Muscle of leg (tissue), 11 donors: ENCODE results near the gene ATRN. TPM values are rescaled to one million over a fixed set of nuclear protein-coding genes. Genes with fewer than 3 reads are reported as not detected.
"Not testable (repeated sequence)": the region's sequence is repeated elsewhere in the genome, so short reads cannot be mapped to it uniquely, and the experiment has no call there.

Experiments
- DNase-seq: peaks from one replicate; pipeline ENCODE4 v3.0.0; 2013
- H3K27ac ChIP-seq: one replicate; pipeline ENCODE4 v1.5.1; 2013; ENCODE audit warnings: mild to moderate bottlenecking, low read length, control low read depth
- H3K27me3 ChIP-seq: one replicate; pipeline ENCODE4 v1.6.1; 2013; ENCODE audit warnings: low read length; ENCODE audit not compliant: control insufficient read depth, insufficient read depth
- H3K36me3 ChIP-seq: one replicate; pipeline ENCODE4 v1.6.1; 2013; ENCODE audit warnings: low read length; ENCODE audit not compliant: control insufficient read depth, insufficient read depth
- H3K4me1 ChIP-seq: one replicate; pipeline ENCODE4 v1.6.1; 2013; ENCODE audit warnings: low read length; ENCODE audit not compliant: control insufficient read depth, insufficient read depth
- H3K4me3 ChIP-seq: one replicate; pipeline ENCODE4 v1.5.1; 2013; ENCODE audit warnings: low read length, control low read depth
- H3K9me3 ChIP-seq: replicated peaks from 2 replicates; pipeline ENCODE4 v1.6.1; 2013; ENCODE audit warnings: low read depth, low read length; ENCODE audit not compliant: control insufficient read depth
- WGBS: methylation state at CpG from one replicate; pipeline ENCODE4 v1.1.5; 2013; ENCODE audit warnings: missing lambda C conversion rate; ENCODE audit not compliant: insufficient coverage; 5-methylcytosine and 5-hydroxymethylcytosine counted together
- polyA plus RNA-seq, 8 donors: library from polyadenylated mRNA; unstranded; fragments of 120-200 nt; gene quantifications; one replicate each; pipeline versions ENCODE4 v1.2.1 to v1.2.3, GENCODE V29; 2013; ENCODE audit warnings: inconsistent platforms in 1 of 8, low replicate concordance in 1 of 8; ENCODE audit not compliant: insufficient read length in 8 of 8, insufficient read depth in 1 of 8
- total RNA-seq: library from RNA; stranded (reverse); fragments of 120-200 nt; gene quantifications from one replicate; pipeline ENCODE4 v1.2.4, GENCODE V29; 2013

The ATRN gene
- total and polyA plus RNA-seq, 9 donors: 19.6 to 32.1 (median 24.4) TPM

DNA sequence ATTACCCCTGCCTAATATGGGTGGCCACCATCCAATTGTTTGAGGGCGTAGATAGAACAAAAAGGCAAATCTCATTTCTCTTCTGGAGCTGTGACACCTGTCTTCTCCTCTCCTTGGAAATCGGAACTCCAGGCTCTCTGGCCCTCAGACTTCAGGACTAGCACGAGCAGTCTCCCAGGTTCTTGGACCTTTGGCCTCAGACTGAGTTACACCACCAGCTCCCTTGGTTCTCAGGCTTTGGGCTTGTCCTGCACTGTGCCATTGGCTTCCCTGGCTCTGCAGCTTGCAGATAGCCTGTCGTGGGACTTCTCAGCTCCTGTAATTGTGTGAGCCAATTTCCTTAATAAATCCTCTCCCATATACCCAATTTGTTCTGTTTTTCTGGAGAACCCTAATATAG lies 34.3 kb downstream of the ATRN start:
- H3K27ac ChIP-seq: no peak overlapping the region
- H3K4me3 ChIP-seq: no peak overlapping the region
- DNase-seq: no peak
- 98% methylated on average over 4 of the region's 4 CpGs for WGBS
- no peaks in the 10 kb centered on the region for H3K4me1 ChIP-seq
- H3K36me3 ChIP-seq: no peaks in the 10 kb centered on the region
- no peaks in the 10 kb centered on the region for H3K27me3 ChIP-seq
- H3K9me3 ChIP-seq: no peaks in the 10 kb centered on the region

DNA sequence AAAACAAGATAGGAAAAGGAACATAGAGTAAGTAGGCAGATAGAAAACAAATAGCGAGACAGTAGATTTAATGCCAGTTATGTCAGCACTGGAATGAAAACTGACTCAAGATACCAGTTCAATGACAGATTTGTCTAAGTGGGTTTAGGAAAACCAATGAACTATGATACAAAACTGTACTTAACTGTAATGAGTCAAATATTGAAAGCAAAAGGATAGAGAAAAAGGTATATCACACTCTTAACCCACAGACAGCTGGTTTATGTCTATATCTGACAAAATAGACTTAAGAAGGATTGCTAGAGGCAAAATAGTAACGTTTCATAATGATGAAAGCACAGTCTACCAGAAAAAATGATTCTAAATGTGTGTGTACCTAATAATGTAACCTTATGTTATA lies 38.2 kb downstream of the ATRN start:
- no CpG with 5 or more reads among the region's 2 CpGs for WGBS
- no peak overlapping the region for H3K27ac ChIP-seq
- no peaks in the 10 kb centered on the region for H3K9me3 ChIP-seq
- H3K27me3 ChIP-seq: no peaks in the 10 kb centered on the region
- no peaks in the 10 kb centered on the region for H3K4me1 ChIP-seq
- no peak for DNase-seq
- H3K4me3 ChIP-seq: no peak overlapping the region
- no peaks in the 10 kb centered on the region for H3K36me3 ChIP-seq

DNA sequence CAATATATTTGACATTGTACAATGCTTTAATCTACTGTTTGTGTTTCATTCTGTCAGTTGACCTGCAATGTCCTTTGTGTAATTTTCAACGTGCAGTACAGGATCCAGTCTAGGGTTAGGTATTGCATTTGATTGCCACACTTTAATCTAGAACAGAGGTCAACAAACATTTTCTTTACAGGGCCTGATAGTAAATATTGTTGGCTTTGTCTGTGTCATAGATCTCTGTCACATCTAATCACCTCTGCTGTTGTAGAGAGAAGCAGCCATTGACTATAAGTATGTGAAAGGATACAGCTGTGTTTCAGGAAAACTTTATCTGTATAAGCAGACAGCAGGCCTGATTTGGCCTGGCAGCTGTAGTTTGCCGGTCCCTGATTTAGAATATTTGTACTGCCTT lies 39.3 kb downstream of the ATRN start:
- Histone ChIP-seq H3K27me3 (no peaks in the 10 kb centered on the region), H3K4me3 (no peak overlapping the region), H3K4me1 (no peaks in the 10 kb centered on the region), H3K27ac (no peak overlapping the region), H3K36me3 (no peaks in the 10 kb centered on the region), H3K9me3 (no peaks in the 10 kb centered on the region)
- WGBS: no CpG with 5 or more reads among the region's 2 CpGs
- DNase-seq: no peak

DNA sequence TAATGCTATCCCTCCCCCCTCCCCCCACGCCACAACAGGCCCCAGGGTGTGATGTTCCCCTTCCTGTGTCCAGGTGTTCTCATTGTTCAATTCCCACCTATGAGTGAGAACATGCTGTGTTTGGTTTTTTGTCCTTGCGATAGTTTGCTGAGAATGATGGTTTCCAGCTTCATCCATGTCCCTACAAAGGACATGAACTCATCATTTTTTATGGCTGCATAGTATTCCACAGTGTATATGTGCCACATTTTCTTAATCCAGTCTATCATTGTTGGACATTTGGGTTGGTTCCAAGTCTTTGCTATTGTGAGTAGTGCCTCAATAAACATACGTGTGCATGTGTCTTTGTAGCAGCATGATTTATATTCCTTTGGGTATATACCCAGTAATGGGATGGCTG lies 41.4 kb downstream of the ATRN start:
- H3K4me3 ChIP-seq, H3K27me3 ChIP-seq, H3K36me3 ChIP-seq, H3K4me1 ChIP-seq, H3K9me3 ChIP-seq, H3K27ac ChIP-seq, DNase-seq: not testable (repeated sequence)
- WGBS: no CpG with 5 or more reads among the region's 3 CpGs

DNA sequence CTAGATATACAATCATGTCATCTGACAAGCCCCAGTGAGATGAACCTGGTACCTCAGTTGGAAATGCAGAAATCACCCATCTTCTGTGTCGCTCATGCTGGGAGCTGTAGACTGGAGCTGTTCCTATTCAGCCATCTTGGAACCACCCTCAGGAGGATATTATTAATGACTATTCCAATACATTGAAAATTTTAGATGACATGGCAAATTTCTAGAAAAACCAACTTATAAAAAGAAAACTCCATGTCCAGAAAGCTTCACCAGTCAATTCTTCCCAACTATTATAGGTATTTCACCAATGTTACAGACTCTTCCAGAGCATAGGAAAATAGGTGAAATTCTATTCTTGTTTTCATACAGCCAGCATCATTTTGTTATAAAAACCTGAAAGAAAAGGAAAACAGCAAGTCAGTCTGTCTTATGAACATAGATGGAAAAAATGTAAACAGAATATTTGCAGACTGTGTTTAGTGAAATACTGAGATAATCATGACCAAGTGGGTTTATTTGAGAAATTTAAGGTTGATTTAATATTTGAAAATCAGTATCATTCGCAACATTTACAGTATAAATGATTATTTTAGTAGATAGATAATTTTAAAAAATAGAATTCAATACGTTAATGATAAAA lies 43.3 kb downstream of the ATRN start:
- H3K36me3 ChIP-seq: no peaks in the 10 kb centered on the region
- WGBS: no CpG with 5 or more reads among the region's 3 CpGs
- no peak overlapping the region for H3K4me3 ChIP-seq
- H3K27ac ChIP-seq: no peak overlapping the region
- no peaks in the 10 kb centered on the region for H3K9me3 ChIP-seq
- H3K27me3 ChIP-seq: no peaks in the 10 kb centered on the region
- no peaks in the 10 kb centered on the region for H3K4me1 ChIP-seq
- no peak for DNase-seq

DNA sequence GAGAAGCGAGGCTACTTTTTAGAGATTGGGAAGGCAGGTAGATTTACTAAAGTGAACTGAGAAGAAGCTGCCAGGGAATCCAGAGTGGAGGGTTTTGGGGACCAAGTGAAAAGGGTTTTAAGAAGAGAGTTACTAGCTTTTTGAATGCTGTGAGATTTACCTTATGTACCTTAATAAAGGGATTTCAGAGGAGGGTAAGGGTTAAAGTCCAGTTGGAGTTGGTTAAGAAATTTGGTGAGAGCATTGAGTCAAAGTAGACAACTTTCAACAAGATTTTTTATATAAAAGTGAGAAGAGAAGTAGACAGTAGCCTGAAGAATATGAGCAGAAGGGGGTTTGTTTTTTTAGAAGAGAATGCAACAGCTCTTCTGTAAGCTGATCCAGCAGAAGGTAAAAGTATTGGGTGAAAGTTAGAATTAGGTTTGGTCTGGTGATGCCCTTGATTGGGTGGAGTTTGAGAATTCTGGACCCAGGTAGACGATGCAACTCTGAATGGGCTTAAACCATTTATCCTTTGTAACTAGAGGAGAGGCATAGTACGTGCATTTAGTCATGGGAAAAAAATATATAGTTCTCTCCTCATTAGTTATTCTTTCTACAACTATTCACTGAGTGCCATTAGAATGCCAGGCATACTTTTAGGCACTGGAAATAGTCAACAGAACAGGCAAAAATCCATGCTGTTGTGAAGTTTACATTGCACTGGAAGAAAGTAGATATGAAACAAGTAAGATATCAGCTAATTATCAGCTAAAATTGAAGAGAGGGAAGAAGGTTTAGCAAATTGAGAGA lies 44.8 kb downstream of the ATRN start:
- Histone ChIP-seq H3K4me3 (no peak overlapping the region), H3K36me3 (no peaks in the 10 kb centered on the region), H3K4me1 (no peaks in the 10 kb centered on the region), H3K27me3 (no peaks in the 10 kb centered on the region), H3K27ac (no peak overlapping the region), H3K9me3 (no peaks in the 10 kb centered on the region)
- WGBS: 100% methylated on average over 1 of the region's 3 CpGs
- no peak for DNase-seq

DNA sequence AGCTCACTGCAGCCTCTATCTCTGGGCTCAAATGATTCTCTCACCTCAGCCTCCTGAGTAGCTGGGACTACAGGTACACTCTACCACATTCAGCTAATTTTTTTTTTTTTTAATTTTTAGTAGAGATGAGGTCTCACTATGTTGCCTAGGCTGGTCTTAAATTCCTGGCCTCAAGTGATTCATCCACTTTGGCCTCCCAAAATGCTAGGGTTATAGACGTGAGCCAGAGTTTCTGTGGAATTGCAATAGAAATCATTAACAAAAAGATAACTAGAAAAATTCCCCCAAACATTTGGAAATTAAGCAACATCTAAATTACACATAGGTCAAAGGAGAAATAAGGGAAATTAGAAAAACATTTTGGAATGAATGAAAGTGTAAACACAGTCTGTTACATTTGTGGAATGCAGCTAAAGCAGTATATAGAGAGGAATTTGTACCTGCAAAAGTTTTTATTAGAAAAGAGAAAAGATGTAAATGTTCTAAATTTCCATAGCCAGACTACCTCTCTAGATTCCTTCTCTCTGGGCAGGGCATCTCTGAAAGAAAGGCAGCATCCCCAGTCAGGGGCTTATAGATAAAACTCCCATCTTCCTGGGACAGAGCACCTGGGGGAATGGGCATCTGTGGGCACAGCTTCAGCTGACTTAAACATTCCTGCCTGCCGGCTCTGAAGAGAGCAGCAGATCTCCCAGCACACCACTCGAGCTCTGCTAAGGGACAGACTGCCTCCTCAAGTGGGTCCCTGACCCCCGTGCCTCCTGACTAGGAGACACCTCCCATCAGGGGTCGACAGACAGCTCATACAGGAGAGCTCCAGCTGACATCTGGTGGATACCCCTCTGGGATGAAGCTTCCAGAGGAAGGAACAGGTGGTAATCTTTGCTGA lies 51.3 kb downstream of the ATRN start:
- Histone ChIP-seq H3K36me3 (no peaks in the 10 kb centered on the region), H3K4me1 (no peaks in the 10 kb centered on the region), H3K4me3 (no peak overlapping the region), H3K27me3 (no peaks in the 10 kb centered on the region), H3K9me3 (peaks cover 7% of the 10 kb centered on the region), H3K27ac (no peak overlapping the region)
- WGBS: 100% methylated on average over 1 of the region's 5 CpGs
- DNase-seq: no peak

DNA sequence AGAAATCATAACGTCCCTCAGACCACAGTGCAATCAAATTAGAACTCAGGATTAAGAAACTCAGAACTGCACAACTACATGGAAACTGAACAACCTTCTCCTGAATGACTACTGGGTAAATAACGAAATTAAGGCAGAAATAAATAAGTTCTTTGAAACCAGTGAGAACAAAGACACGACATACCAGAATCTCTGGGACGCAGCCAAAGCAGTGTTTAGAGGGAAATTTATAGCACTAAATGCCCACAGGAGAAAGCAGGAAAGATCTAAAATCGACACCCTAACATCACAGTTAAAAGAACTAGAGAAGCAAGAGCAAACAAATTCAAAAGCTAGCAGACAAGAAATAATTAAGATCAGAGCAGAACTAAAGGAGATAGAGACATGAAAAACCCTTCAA lies 53.9 kb downstream of the ATRN start:
- not testable (repeated sequence) for H3K36me3 ChIP-seq, H3K4me1 ChIP-seq, H3K27ac ChIP-seq, DNase-seq, H3K4me3 ChIP-seq, H3K27me3 ChIP-seq, H3K9me3 ChIP-seq
- 90% methylated on average over 2 of the region's 5 CpGs for WGBS

DNA sequence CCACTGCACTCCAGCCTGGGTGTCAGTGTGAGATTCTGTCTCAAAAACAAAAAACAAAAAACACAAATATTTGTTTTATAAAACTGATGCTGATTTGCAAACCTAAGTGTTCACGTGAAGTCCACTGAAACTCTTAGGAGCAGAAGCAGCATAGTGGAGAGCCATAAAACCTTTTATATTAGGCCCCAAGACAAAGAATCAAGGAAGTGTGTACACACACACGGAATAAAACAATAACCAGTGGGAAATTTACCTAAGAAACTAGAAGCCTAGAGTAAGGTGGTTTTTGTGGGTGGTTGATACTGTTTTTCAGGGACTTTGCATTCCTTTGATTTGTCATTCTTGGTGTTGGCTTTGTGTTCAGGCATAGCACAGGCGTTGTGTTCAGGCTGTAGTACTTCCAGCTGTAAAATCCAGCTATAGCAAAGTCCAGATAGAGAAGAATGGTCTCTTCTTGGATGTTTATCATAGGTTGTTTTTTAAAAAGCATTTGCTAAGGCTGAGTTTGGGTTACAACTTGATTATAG lies 61.3 kb downstream of the ATRN start:
- 100% methylated on average over 1 of the region's 3 CpGs for WGBS
- Histone ChIP-seq H3K9me3 (no peaks in the 10 kb centered on the region), H3K27ac (no peak overlapping the region), H3K4me3 (no peak overlapping the region), H3K4me1 (no peaks in the 10 kb centered on the region), H3K27me3 (no peaks in the 10 kb centered on the region), H3K36me3 (no peaks in the 10 kb centered on the region)
- no peak for DNase-seq

DNA sequence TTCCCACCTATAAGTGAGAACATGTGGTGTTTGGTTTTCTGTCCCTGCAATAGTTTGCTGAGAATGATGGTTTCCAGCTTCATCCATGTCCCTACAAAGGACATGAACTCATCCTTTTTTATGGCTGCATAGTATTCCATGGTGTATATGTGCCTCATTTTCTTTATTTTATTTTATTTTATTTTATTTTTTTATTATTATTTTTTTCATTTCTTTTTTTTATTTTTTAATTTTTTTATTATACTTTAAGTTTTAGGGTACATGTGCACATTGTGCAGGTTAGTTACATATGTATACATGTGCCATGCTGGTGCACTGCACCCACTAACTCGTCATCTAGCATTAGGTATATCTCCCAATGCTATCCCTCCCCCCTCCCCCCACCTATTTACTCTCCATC lies 66.9 kb downstream of the ATRN start:
- no CpG with 5 or more reads among the region's 1 CpG for WGBS
- not testable (repeated sequence) for H3K36me3 ChIP-seq, DNase-seq, H3K27ac ChIP-seq, H3K4me3 ChIP-seq, H3K27me3 ChIP-seq, H3K4me1 ChIP-seq, H3K9me3 ChIP-seq
